CD4-positive, alpha-beta T cell treated with Interleukin-12 subunit alpha and Interleukin-12 subunit beta, for 1 hour (primary cell): Measurements from ENCODE around the gene SLC38A10.

Source experiments
- DNase-seq: peaks from one replicate; pipeline ENCODE4 v3.0.0-alpha.2; 2020

Gene SLC38A10

DNA sequence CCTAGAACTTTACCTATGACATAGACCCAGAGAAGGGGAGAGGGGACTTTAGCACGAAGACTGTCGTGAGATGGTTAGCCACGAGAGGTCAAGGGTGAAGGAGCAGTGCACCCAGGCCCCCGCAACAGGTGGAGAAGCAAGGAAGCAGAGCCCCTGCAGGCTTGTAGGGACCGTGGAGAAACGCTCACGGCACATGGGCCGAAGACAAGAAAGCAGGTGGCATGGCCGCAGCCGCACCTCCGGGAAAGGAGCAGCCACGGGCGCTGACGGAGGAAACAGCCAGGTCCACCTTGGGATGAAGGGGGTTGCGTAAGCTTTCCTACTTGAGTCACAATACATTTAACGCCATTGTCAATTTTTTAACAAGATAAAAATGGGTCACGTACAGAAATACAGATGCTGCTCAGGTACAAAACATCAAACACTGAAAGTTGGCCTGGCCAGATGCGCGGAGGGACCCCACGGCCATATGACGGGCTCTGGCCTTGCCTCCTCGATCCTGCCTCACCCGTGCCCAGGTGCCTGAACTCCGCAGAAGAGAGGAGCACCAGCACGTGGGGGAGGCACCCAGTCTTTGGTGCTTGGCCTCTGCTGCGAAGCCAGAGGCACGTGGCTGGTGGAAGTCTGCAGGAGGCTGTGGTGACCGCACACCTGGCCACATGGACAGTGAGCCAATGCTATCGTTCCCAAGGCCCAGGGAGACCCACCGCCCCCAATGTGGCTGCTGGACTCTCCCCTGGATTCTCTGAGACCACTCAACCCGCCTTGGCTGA lies 21.2 kb downstream of the SLC38A10 start:
- no peak for DNase-seq

DNA sequence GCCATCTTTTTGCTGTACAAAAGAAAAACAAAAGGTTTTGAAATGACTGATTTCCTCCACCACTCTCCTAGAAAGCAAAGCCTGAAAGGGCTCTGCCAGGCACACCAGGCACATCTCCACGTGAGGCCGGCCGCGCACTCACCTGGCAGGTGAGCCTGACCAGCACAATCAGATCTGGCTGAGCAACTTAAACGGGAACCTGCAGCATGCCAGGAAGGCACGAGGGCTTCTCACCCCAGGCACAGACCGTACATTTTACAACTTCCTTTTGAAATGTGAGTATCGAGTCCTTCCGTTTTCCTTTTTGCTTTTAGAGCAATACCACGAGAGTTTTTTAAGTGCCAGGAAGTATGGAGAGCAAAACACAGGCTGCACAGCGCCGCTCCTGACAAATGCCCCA lies 22.5 kb downstream of the SLC38A10 start:
- no peak for DNase-seq

DNA sequence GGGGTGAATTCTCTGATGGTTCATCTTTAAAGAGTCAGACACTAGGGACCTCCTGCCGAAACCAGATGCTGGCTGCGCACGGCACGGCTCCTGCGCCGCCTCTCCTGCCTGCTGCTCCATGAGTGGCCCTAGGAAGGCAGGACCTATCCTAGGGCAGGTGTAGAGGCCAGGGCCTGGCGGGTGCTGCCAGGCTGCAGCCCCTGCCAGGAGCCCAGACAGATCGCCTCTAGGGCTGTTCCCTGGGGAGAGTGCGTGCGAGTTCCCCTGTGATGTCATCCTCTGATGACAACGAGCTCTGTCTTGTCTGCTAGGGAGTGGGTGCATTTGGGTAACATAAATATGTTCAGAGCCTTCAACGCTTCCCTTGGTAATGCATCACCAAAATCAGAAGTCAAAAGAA lies 23.9 kb downstream of the SLC38A10 start:
- DNase-seq = no peak

DNA sequence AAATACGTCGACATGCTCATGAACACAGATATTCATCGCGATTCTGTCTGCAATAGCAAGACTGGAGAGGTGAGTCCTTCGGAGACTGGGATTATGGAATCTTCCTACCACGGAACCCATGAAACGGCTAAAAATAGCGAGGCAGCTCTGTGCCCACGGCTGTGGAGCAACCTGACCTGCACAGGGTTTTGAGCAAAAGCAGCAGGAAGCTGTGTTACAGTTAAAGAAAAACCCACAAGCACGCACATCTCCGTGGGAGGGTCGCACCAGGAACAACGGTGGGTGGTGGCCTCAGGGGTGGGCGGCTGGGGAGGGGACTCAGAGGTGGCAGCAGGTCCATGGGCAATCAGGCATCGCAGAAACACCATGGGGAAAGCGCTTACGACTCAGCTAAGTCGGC lies 24.8 kb downstream of the SLC38A10 start:
- no peak for DNase-seq

DNA sequence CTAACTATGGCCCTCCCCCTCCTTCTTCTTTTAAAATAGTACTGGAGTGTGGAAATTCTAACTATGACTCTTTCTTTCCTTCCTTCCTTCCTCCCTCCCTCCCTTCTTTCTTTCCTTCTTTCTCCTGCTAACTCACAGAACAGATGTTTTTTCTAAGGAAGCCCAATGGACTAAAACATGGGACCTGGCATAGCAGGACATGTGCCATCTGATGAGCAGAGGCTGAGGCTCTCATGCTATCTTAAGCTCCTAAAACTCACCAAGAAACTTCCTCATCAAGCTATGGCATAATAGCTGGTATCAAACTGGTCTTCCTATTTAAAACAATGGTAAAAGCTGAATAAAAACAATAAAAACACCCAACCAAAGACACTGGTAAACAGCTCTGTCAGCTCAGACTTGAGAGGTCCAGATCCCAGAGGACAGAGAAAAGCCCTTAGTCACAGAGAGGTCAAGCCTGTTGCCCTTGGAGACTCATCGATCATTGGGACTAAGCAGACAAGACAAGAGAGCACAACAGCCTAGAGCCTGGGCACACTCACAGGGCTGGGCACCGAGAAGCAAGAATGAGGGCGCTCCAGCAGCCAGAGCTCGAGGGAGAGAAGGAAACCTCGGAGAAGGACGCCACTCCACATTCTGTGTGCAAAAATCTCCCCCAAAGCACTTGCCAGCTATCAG lies 27.6 kb downstream of the SLC38A10 start:
- DNase-seq = no peak

DNA sequence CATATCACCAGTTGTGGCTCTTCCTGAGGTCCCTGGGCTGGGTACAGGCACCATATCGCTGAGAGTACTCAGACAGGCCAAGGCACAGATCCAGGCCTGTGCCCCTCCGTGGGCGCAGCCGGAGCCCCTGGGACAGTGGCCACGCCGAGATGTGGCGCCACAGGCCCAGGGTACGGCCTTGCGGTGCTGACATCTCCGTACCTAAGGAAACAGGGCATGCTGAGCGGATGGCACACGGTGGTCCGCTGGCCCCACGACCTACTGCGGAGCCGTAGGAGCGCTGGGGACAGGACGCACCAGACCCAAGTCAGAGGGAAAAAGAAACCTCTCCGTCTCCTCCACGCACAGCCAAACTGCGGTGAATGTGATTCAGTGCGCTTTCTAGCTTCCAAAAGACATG lies 29.5 kb downstream of the SLC38A10 start:
- no peak for DNase-seq

DNA sequence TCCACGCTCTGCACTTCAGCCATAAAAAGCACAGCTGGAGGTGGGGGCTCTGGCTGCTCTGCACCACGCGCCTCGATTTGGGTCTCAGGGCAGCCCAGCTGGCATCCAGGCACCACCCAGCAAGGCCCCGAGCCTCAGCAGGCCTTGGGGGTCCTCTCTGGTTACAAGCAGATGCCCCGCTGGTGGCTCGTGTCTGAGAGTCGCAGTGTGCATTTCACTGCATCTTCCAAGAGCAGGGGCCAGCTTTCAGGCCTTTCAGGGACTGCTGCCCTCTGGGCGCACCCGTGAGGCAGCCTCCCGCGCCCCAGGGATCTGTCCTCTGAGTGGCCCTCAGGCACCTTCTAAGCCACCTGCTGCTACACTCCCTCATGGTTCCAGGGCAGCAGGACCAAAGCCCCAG lies 30.5 kb downstream of the SLC38A10 start:
- no peak for DNase-seq

DNA sequence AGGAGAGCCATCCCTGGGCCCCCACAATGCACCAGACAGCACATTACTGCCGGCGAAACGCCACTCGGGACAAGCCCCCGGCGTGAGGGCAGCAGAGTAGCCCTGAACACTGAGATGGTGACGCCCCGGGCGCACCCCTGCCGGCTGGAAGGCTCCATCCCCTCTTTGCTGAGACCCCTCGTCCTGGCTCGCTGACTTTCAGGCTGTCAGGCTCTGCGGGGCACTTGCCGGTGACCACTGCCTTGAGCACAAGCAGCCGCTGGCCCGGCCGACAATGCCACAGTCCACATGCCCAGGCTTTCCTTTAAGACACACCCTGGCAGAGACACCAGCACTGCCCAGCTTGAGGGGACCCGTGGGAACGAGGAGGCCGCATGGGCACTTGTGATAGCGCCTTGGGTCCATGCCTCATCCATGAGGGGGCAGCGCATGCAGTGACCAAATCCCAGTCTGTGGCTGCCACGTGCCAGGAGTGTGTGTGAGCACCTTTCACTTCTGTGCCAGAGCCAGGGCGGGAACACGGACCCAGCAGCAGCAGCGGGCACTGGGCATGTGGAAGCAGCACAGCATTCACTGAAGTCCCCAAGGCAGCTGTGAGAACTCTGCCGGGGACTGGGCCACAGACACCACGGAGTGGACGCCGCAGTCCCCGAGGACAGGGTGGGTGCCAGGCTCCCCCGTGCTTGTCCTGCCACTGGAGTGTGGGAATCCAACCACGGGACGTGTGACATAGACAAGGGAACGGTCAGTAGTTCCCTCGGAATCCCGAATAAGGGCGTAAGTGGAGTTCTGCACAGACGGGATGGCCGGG lies 31.5 kb downstream of the SLC38A10 start:
- no peak for DNase-seq

DNA sequence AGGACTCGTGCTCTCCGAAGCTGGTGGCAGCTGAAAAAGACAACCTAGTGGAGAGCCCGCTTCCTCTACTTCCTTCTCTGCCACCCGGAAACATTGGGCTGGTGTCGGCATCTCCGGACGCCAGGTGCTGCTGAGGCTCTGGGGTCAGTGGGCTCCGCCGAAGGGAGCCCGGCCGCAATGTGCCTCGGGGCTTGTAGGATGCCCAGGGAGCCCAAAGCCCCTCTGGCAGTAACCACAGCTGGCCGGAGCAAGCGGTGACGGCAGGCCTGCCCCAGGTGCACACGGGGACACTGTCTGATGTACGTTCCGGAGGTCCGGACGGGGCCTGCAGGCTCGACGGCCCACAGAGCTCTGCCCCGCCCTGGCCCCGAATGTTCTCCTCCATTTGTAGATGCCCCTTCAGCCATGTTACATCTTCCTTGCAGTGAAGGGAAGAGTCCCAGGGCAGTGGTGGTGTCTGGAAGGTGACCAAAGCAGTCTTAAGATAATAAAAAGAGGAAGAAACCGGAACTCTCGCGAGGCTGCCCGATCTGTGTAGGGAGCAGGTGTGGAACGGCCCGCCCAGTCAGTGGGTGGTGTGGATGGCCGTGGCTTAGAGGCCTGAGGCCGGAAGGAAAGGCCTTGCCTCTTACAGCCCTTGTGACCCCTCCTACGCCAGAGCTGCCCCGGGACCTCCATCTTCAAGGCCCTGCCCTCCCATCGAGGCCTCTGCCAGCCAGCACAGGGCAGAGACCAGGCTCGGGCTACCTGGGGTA lies 33.3 kb downstream of the SLC38A10 start:
- DNase-seq = no peak

DNA sequence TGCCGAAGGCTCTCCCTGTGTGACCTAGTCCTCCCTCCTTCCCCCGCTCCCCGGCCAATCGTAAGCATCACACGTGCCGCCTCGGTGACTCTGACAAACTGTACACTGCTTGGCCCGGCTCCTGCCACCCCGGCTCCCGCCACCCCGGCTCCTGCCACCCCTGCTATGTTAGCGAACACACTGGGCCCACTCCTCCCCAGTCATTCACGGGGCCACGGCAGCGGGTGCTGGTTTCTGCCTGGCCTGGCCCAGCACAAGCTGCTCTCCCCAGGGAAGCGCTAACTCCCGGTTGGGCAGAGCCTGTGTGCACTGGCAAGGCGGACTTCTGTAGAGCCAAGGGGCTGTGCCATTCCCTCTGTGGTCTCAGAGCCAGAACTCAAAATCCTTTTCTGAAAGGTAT lies 34.0 kb downstream of the SLC38A10 start:
- DNase-seq = no peak

DNA sequence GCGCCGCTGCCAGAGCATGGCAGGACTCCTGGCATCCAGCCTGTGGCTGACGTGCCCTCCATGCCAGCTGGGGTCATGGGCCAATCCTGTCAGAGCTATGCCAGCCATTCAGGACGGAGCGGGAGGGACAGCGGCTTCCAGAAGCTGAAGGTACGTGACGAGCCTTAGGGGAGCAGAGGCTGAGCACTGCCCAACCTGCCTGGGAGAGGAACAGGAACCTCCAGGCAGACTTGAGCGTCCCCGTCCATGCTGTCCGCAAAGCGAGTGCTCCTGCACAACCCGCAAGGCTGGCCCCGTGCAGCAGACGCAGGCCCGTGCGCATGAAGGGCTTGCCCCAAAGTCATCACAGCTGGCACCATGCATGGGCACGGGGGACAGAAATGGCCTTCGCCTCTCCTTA lies 34.5 kb downstream of the SLC38A10 start:
- no peak for DNase-seq

DNA sequence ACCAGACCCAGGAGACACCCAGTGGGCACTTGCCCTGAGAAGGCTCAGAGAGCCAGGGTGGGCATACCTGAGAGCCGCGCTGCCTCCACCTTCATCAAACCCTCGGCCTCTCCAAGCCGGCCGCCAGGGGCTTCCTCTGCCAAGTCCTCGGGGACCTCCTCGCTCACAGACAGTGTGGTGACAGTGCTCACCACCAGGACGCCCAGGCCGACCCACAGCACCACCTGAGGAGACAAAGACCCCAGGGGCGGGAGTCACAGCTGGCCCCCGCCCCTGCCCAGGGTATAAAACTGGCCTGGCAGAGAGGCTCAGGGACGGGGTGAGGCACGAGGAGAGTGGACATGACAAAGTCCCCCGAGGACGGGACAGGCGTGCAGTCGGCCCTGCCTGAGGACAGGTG lies 34.9 kb downstream of the SLC38A10 start:
- DNase-seq = no peak

DNA sequence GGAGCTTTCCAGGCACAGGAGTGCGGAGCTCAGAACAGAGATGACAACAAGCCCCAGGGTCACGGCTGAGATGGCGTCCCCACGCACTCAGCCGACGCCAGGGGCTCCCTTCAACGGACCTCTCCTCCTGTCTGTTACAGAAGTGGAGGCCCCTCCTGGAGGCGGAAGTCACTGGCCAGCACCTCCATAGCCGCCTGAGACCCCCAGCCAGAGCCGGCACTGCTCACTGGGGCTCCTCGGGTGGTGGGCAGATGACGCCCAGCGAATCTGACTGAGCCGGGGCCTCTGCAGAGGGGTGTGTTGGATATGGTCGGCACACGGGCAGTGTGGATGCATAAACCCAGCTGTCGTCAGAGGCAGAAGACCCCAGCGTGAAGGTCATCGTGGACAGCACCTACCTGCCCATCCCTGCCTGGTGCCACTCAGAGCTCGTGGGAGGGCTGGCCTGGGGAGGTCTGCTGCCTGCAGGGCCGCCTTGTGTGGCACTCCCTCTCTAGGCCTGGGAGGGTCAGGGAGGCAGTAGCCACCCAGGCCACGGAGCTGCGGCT lies 36.0 kb downstream of the SLC38A10 start:
- DNase-seq = no peak

DNA sequence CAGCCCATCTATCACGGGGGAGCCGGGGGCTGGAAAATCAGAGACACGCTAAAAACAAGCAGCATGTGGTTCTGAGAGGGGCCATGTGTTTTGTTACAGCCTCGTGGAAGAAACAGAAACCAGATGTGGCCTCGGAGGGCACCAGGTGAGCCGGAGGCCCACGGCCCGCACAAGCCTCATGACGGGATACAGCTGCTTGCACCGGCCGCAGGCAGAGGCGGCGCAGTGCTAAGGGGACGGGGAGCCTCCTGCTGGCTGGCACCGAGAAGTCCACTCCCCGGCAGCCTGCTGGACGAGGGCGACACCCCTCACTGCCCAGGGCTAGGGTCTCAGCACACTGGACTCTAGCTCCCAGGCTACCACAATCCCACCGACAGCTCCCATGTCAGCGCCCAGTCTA lies 36.8 kb downstream of the SLC38A10 start:
- no peak for DNase-seq

DNA sequence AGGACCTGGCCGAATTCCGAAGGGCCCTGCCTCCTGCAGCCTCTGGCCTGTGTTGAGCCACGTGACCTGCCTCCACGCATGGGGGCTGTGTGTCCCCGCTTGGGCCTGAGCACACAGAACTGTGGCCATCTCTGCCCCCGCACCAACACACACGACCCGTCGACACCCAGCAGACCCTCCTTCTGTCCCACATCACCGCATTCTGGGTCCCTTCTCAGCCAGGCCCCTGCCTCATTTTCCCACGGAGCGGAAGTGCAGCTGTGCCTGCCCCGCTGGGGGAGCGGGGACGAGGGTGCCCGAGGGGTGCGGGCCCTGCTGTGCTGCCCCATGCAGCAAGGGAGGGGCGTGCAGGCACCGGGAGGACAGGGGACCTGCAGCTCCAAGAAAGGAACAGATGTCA lies 37.6 kb downstream of the SLC38A10 start:
- DNase-seq = no peak

DNA sequence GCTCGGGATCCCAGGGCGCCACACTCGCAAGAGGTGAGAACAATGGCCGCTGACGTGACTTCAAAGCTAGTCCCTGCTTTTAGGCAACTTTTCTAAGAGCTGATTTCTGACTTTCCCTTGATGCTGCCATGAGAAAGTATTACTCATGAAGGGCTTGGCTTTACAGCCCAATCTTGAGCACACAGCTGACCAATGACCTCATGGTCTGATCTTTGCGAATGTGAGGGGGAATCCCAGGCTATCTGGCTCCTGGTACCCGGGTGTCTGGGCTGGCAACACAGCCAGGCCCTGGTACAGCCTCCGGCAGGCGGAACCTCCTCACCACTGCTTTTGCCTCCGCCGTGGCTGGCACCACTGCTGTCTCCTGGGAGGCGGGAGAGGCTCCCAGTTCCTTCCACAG lies 38.5 kb downstream of the SLC38A10 start:
- no peak for DNase-seq

DNA sequence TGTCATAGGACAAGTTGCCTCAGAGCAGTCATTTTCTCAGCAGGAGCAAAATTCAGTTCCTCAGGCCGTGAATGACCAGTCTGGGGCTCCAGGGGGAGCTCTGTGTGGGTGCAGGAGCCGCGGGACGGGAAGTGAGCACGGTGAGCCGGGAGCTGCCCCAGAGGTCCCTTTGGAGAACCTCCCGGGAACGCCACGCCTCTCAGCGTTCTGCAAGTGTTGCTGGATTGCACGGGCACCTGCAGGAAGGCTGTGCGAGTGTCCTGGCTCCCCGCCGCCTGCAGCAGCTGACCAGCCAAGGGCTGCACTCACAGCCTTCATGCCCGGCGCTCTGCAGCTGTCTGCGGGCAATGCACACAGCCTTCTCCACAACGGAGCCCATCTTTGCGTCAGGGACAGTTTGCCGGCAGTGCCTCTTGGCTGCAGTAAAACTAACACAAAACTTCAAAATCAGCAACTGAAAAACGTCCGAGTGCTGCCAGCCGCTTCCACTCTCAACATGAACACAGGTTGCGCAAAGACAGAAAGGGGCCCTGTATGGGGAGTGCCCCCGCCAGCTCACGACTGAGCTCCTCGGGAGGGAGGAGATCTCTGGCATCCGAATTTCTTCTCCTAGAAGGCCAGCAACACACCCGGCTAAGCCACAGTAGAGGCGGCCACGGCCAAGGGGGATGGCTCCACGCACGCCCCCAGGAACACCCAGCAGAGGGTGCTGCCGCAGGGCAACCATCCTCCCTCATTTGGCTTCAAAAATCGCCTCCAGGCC lies 40.0 kb downstream of the SLC38A10 start:
- no peak for DNase-seq

DNA sequence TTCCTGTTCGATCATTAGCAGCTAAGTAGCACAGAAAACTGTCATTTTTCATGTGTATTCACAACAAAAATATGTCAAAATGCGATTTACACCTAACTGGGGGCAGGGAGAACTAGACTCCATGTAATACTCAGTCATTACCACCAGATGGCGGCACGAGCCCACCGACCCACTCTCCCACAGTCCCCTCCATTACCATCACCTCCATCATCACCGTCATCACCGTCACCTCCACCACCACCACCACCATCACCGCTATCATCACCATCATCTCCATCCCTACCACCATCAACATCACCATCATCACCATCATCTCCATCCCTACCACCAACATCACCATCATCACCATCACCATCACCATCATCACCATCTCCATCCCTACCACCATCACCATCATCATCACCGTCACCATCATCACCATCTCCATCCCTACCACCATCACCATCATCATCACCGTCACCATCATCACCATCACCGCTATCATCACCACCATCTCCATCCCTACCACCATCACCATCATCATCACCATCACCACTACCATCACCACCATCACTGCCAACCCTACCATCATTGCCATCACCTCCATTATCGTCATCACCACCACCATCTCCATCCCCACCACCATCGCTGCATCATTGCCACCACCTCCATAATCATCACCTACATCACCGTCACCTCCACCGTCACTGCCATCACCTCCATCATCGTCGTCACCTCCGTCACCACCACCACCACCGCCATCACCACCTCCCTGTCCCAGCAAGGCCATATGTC lies 41.6 kb downstream of the SLC38A10 start:
- DNase-seq = peak; percentile 75

DNA sequence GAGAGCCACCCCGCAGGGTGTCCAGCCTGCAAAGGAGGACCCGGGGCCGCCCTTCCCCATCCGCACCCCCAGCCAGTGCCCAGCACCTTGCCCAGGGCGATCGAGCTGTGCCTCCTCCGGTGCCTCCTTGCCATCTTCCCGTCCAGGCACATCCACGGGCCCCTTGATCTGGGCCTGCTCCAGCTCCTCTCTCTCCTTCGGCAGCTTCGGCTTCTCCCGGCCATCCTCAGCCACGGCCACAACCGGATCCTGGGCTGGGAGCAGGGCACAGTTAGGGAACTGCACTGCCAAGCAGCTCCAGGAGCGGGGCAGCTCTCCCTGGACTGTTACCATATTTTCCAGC lies 42.1 kb downstream of the SLC38A10 start:
- DNase-seq = no peak

DNA sequence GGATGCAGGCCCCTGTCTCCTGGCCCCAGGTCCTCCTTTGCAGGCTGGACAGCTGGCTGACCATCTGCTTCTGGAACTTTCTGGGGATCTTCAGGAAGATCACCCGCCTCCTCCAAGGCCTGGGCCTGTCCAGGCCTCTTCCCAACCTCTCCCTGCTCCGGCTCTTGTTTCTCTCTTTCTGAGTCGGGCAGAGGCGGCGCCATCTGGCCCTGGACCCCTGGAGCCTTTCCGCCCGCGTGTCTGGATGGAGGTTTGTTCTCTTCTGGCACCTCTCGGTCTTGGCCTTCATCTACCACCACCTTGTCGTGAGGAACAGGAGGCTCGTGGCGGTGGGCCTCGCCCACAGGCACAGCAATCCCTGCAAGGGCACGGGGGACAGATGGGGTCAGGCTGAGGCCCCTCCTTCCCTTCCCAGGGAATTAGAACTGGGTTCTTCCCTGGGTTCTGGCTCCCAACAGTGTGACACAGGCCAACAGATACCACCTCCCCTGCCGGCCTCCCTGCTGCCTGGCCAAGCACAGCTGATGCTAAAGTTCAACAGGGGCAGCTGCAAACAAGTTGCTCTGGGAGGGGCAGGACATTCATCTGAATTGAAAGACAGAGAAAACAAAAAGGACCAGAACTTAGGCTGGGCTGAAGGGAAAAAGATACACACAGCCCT lies 42.7 kb downstream of the SLC38A10 start:
- no peak for DNase-seq
